Neural cell (in vitro differentiated cells): ENCODE measurements around the gene SYTL5. TPM values are rescaled to one million over a fixed set of nuclear protein-coding genes. Genes with fewer than 3 reads are reported as not detected.

Experiments
- H2AFZ ChIP-seq: fragments of 200-600, 300-800 bp; sonication (generic), shearing (Covaris generic); 2 replicates; pipeline ENCODE4 v1.6.0; 2014; ENCODE audit warnings: low read depth, mild to moderate bottlenecking, antibody characterized with exemption, low read length, moderate library complexity
- H3F3A ChIP-seq: fragments of 200-600 bp; shearing (Covaris generic); 2 replicates; pipeline ENCODE4 v1.6.1; 2016; ENCODE audit warnings: mild to moderate bottlenecking, moderate library complexity, mixed read lengths, antibody characterized with exemption, low read length; ENCODE audit not compliant: insufficient read depth, poor library complexity, severe bottlenecking
- H3K27ac ChIP-seq: fragments of 200-600, 300-800 bp; sonication (generic), shearing (Covaris generic); 2 replicates; pipeline ENCODE4 v1.5.1; 2014; ENCODE audit warnings: mild to moderate bottlenecking, low read length, moderate library complexity
- H3K27me3 ChIP-seq: fragments of 300-800, 200-600 bp; sonication (generic), shearing (Covaris generic); 2 replicates; pipeline ENCODE4 v1.6.0; 2014; ENCODE audit warnings: mild to moderate bottlenecking, low read depth, low read length, moderate library complexity; ENCODE audit not compliant: insufficient read depth
- H3K36me3 ChIP-seq: fragments of 300-800, 200-600 bp; sonication (generic), shearing (Covaris generic); 2 replicates; pipeline ENCODE4 v1.5.1; 2014; ENCODE audit warnings: mild to moderate bottlenecking, antibody characterized with exemption, low read length, moderate library complexity; ENCODE audit not compliant: insufficient read depth
- H3K4me2 ChIP-seq: fragments of 300-800, 200-600 bp; sonication (generic), shearing (Covaris generic); 2 replicates; pipeline ENCODE4 v1.6.0; 2014; ENCODE audit warnings: mild to moderate bottlenecking, low read length
- H3K4me3 ChIP-seq: fragments of 300-800, 200-600 bp; sonication (generic), shearing (Covaris generic); 2 replicates; pipeline ENCODE4 v1.5.1; 2014; ENCODE audit warnings: mild to moderate bottlenecking, low read length, moderate library complexity
- H3K79me2 ChIP-seq: fragments of 200-600 bp; shearing (Covaris generic); replicated peaks from 2 replicates; pipeline ENCODE4 v1.6.0; 2014; ENCODE audit warnings: mild to moderate bottlenecking, low read length, moderate library complexity; ENCODE audit not compliant: insufficient read depth
- H3K9ac ChIP-seq: fragments of 300-800, 200-600 bp; sonication (generic), shearing (Covaris generic); 2 replicates; pipeline ENCODE4 v1.6.1; 2016; ENCODE audit warnings: mild to moderate bottlenecking, low read length, mixed read lengths
- H3K9me2 ChIP-seq: fragments of 200-600 bp; shearing (Covaris generic); 2 replicates; pipeline ENCODE4 v1.6.1; 2016; ENCODE audit warnings: mild to moderate bottlenecking, low read length, mixed read lengths; ENCODE audit not compliant: insufficient read depth
- H3K9me3 ChIP-seq: fragments of 200-600, 300-800 bp; sonication (generic), shearing (Covaris generic); 2 replicates; pipeline ENCODE4 v1.6.1; 2016; ENCODE audit warnings: mild to moderate bottlenecking, mixed run types, low read length, moderate library complexity, mixed read lengths
- H4K20me1 ChIP-seq: fragments of 200-600 bp; shearing (Covaris generic); 2 replicates; pipeline ENCODE4 v1.6.1; 2016; ENCODE audit warnings: mild to moderate bottlenecking, mixed run types; ENCODE audit not compliant: insufficient read depth
- EP300 ChIP-seq: fragments of 450-650 bp; conservative IDR thresholded peaks from 2 replicates; pipeline ENCODE4 v1.6.1; 2014; ENCODE audit warnings: antibody characterized with exemption, mild to moderate bottlenecking, moderate library complexity; ENCODE audit not compliant: poor library complexity, severe bottlenecking
- EZH2 ChIP-seq: fragments of 200-600, 300-800 bp; shearing (Covaris generic), sonication (generic); IDR thresholded peaks from 2 replicates; pipeline ENCODE4 v1.6.1; 2014; ENCODE audit warnings: antibody characterized with exemption, low read length, borderline replicate concordance, mild to moderate bottlenecking; ENCODE audit not compliant: insufficient read depth, poor library complexity, severe bottlenecking
- MXI1 ChIP-seq: fragments of 450-650 bp; conservative IDR thresholded peaks from 2 replicates; pipeline ENCODE4 v1.6.1; 2014; ENCODE audit warnings: antibody characterized with exemption, mild to moderate bottlenecking; ENCODE audit not compliant: poor library complexity, severe bottlenecking
- POLR2AphosphoS5 ChIP-seq: IDR thresholded peaks from 2 replicates; pipeline ENCODE4 v1.6.1; 2012
- RAD21 ChIP-seq: fragments of 450-650 bp; conservative IDR thresholded peaks from 2 replicates; pipeline ENCODE4 v1.6.1; 2014; ENCODE audit warnings: antibody characterized with exemption, mild to moderate bottlenecking, moderate library complexity
- SMC3 ChIP-seq: fragments of 450-650 bp; conservative IDR thresholded peaks from 2 replicates; pipeline ENCODE4 v1.6.1; 2014; ENCODE audit warnings: antibody characterized with exemption, mild to moderate bottlenecking, moderate library complexity; ENCODE audit not compliant: poor library complexity
- TAF1 ChIP-seq: IDR thresholded peaks from 2 replicates; pipeline ENCODE4 v1.6.1; 2012; ENCODE audit warnings: low read depth
- polyA plus RNA-seq: library from polyadenylated mRNA; depleted of rRNA; stranded (reverse); fragments of >200 nt; gene quantifications from 2 replicates; pipeline ENCODE4 v1.2.3, GENCODE V29; 2014
- TF ChIP-seq, protein P1 (sequence below): IDR thresholded peaks from 2 replicates; pipeline ENCODE4 v1.6.1; 2012; ENCODE audit warnings: borderline replicate concordance
- TF ChIP-seq, protein P2 (sequence below): fragments of 450-650 bp; IDR thresholded peaks from 2 replicates; pipeline ENCODE4 v1.5.1; 2014; ENCODE audit warnings: antibody characterized with exemption, mild to moderate bottlenecking, moderate library complexity; ENCODE audit not compliant: poor library complexity, severe bottlenecking

SYTL5 gene
- polyA plus RNA-seq, 1 donor from 2014 or later, result 1.0 TPM

DNA sequence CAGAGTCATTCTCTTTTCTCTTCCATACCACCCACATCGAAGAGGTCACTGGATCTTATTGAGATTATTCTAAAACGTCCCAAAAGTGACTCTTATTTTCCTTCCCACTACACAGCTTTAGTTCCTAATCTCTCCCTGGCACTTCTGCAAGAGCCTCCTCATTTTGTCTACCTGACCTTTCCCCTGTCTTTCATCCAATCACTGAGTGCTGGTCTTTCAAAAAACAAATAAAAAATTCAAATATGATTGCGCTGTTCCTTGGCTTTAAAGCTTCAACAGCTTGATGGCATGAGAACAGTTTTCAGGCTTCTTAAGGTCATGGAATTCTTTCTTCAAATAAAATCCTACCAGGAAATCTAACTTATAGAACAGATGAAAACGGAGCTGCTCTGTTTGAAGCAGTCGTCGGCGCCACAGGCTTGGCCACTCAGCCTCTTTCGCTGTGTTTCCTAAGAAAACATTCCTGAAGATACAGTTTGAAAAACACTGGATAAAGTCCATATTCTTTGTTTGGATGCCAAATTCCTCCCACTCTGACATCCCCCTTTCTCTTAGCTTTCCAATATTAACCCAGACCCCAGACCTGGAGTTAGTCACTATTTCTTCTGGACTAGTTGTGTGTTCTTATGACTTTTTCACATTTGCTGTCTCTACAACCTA lies 12.5 kb downstream of the SYTL5 start:
- TF ChIP-seq TAF1 (no peak), MXI1 (no peak), EP300 (no peak), SMC3 (no peak), EZH2 (no peak), RAD21 (no peak), POLR2AphosphoS5 (no peak)
- TF ChIP-seq, protein P1, sequence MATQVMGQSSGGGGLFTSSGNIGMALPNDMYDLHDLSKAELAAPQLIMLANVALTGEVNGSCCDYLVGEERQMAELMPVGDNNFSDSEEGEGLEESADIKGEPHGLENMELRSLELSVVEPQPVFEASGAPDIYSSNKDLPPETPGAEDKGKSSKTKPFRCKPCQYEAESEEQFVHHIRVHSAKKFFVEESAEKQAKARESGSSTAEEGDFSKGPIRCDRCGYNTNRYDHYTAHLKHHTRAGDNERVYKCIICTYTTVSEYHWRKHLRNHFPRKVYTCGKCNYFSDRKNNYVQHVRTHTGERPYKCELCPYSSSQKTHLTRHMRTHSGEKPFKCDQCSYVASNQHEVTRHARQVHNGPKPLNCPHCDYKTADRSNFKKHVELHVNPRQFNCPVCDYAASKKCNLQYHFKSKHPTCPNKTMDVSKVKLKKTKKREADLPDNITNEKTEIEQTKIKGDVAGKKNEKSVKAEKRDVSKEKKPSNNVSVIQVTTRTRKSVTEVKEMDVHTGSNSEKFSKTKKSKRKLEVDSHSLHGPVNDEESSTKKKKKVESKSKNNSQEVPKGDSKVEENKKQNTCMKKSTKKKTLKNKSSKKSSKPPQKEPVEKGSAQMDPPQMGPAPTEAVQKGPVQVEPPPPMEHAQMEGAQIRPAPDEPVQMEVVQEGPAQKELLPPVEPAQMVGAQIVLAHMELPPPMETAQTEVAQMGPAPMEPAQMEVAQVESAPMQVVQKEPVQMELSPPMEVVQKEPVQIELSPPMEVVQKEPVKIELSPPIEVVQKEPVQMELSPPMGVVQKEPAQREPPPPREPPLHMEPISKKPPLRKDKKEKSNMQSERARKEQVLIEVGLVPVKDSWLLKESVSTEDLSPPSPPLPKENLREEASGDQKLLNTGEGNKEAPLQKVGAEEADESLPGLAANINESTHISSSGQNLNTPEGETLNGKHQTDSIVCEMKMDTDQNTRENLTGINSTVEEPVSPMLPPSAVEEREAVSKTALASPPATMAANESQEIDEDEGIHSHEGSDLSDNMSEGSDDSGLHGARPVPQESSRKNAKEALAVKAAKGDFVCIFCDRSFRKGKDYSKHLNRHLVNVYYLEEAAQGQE, result no peak
- TF ChIP-seq, protein P2, sequence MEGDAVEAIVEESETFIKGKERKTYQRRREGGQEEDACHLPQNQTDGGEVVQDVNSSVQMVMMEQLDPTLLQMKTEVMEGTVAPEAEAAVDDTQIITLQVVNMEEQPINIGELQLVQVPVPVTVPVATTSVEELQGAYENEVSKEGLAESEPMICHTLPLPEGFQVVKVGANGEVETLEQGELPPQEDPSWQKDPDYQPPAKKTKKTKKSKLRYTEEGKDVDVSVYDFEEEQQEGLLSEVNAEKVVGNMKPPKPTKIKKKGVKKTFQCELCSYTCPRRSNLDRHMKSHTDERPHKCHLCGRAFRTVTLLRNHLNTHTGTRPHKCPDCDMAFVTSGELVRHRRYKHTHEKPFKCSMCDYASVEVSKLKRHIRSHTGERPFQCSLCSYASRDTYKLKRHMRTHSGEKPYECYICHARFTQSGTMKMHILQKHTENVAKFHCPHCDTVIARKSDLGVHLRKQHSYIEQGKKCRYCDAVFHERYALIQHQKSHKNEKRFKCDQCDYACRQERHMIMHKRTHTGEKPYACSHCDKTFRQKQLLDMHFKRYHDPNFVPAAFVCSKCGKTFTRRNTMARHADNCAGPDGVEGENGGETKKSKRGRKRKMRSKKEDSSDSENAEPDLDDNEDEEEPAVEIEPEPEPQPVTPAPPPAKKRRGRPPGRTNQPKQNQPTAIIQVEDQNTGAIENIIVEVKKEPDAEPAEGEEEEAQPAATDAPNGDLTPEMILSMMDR, result no peak
- no peaks in the 10 kb centered on the region for H3K9me3 ChIP-seq
- no peak overlapping the region for H3K9ac ChIP-seq
- no peak overlapping the region for H3K27ac ChIP-seq
- H3K36me3 ChIP-seq, result no peaks in the 10 kb centered on the region
- H3K9me2 ChIP-seq, result no peaks in the 10 kb centered on the region
- H2AFZ ChIP-seq, result no peak overlapping the region
- no peaks in the 10 kb centered on the region for H3K27me3 ChIP-seq
- no peaks in the 10 kb centered on the region for H3K79me2 ChIP-seq
- H4K20me1 ChIP-seq, result no peaks in the 10 kb centered on the region
- no peak overlapping the region for H3K4me3 ChIP-seq
- H3F3A ChIP-seq, result no peaks in the 10 kb centered on the region
- H3K4me2 ChIP-seq, result no peak overlapping the region

DNA sequence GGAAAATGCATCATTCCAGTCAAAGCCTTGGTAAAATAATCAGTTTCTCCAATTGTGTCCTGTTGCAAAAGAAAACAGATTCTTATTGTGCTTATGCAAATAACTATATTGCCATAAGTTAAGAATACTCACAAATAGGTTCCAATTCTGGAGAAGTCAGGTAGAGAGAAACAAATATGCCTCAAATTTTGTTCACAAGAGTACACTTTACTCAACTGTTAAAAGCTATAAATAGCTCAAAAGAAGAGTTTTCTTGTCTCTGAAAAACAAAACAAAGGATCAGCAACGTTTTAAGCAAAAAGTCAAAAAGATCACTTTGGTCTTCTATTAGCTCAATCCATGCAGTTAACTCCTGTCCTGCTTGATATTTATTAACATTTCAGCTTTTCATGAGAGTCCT lies 21.9 kb downstream of the SYTL5 start:
- H3K4me3 ChIP-seq, result no peak overlapping the region
- no peaks in the 10 kb centered on the region for H4K20me1 ChIP-seq
- no peaks in the 10 kb centered on the region for H3K27me3 ChIP-seq
- H3K27ac ChIP-seq, result no peak overlapping the region
- H3F3A ChIP-seq, result no peaks in the 10 kb centered on the region
- no peaks in the 10 kb centered on the region for H3K9me3 ChIP-seq
- no peaks in the 10 kb centered on the region for H3K36me3 ChIP-seq
- H3K4me2 ChIP-seq, result no peak overlapping the region
- no peak overlapping the region for H2AFZ ChIP-seq
- no peaks in the 10 kb centered on the region for H3K79me2 ChIP-seq
- TF ChIP-seq MXI1, result no peak
- no peak for TF ChIP-seq TAF1
- TF ChIP-seq RAD21, result no peak
- no peak for TF ChIP-seq EP300
- TF ChIP-seq, protein P2, result no peak
- TF ChIP-seq EZH2, result no peak
- TF ChIP-seq POLR2AphosphoS5, result no peak
- TF ChIP-seq, protein P1, result no peak
- TF ChIP-seq SMC3, result no peak
- H3K9me2 ChIP-seq, result no peaks in the 10 kb centered on the region
- no peak overlapping the region for H3K9ac ChIP-seq
